ENCODE data around the gene CCDC24. TPM values are rescaled to one million over a fixed set of nuclear protein-coding genes. Genes with fewer than 3 reads are reported as not detected.

The CCDC24 gene
- total RNA-seq, 4 donors from 2014 or later = 0.57 to 4.4 (median 2.4) TPM

- no peak for TF ChIP-seq CTCF (IDR thresholded peaks at IDR 0.05; ENCODE audit: low read depth)
These were observed 4.8 kb downstream of the CCDC24 start for GRCh38 chr1:43995984-43996732.

GRCh38 chr1:43996733-43997115 lies 5.3 kb downstream of the CCDC24 start:
- no peak for TF ChIP-seq CTCF (IDR thresholded peaks at IDR 0.05; ENCODE audit: low read depth)

GRCh38 chr1:43997295-43997999 lies 6.0 kb downstream of the CCDC24 start:
- TF ChIP-seq CTCF (IDR thresholded peaks at IDR 0.05; ENCODE audit: low read depth) = no peak

- no peak for TF ChIP-seq CTCF (IDR thresholded peaks at IDR 0.05; ENCODE audit: low read depth)
These were observed 6.6 kb downstream of the CCDC24 start for GRCh38 chr1:43998000-43998378.

GRCh38 chr1:43999455-43999854 lies 8.1 kb downstream of the CCDC24 start:
- no peak for TF ChIP-seq CTCF (IDR thresholded peaks at IDR 0.05; ENCODE audit: low read depth)

- TF ChIP-seq CTCF (IDR thresholded peaks at IDR 0.05; ENCODE audit: low read depth) = no peak
These were observed 8.8 kb downstream of the CCDC24 start for GRCh38 chr1:44000122-44000665.

- TF ChIP-seq CTCF (IDR thresholded peaks at IDR 0.05; ENCODE audit: low read depth) = no peak
These were observed 10.8 kb downstream of the CCDC24 start for GRCh38 chr1:44002165-44002564.
